ENCODE data around the gene CEP89.
"Not testable (repeated sequence)": the region's sequence is repeated elsewhere in the genome, so short reads cannot be mapped to it uniquely, and the experiment has no call there.

CEP89 gene

GRCh38 chr19:32941273-32941672, 30.5 kb downstream of the CEP89 start:
- not testable (repeated sequence) for H3K9me3 ChIP-seq (ENCODE audit: control insufficient read depth, insufficient read depth, low read length); H3K9ac ChIP-seq (ENCODE audit: low read depth, low read length)

GRCh38 chr19:32936065-32936464, 35.7 kb downstream of the CEP89 start:
- Histone ChIP-seq H3K36me3 (ENCODE audit: control insufficient read depth, insufficient read depth, low read length) (no peaks in the 10 kb centered on the region), H3K9me3 (ENCODE audit: control insufficient read depth, insufficient read depth, low read length) (no peaks in the 10 kb centered on the region)

More at GRCh38 chr19:32941273-32941672, 30.5 kb downstream of the CEP89 start:
- H3K4me3 ChIP-seq (ENCODE audit: low read depth, low read length); H3K36me3 ChIP-seq (ENCODE audit: control insufficient read depth, insufficient read depth, low read length); H3K4me1 ChIP-seq (ENCODE audit: control insufficient read depth, insufficient read depth, low read length); H3K27me3 ChIP-seq (ENCODE audit: control insufficient read depth, insufficient read depth, low read length): not testable (repeated sequence)

GRCh38 chr19:32935629-32936028, 36.1 kb downstream of the CEP89 start:
- no peaks in the 10 kb centered on the region for H3K27me3 ChIP-seq (ENCODE audit: control insufficient read depth, insufficient read depth, low read length)
- H3K36me3 ChIP-seq (ENCODE audit: control insufficient read depth, insufficient read depth, low read length), result no peaks in the 10 kb centered on the region
- no peak overlapping the region for H3K4me3 ChIP-seq (ENCODE audit: low read depth, low read length)
- no peaks in the 10 kb centered on the region for H3K9me3 ChIP-seq (ENCODE audit: control insufficient read depth, insufficient read depth, low read length)
- no peaks in the 10 kb centered on the region for H3K4me1 ChIP-seq (ENCODE audit: control insufficient read depth, insufficient read depth, low read length)
- H3K9ac ChIP-seq (ENCODE audit: low read depth, low read length), result no peak overlapping the region

More at GRCh38 chr19:32936065-32936464, 35.7 kb downstream of the CEP89 start:
- H3K4me1 ChIP-seq (ENCODE audit: control insufficient read depth, insufficient read depth, low read length), result no peaks in the 10 kb centered on the region
- no peak overlapping the region for H3K9ac ChIP-seq (ENCODE audit: low read depth, low read length)
- no peaks in the 10 kb centered on the region for H3K27me3 ChIP-seq (ENCODE audit: control insufficient read depth, insufficient read depth, low read length)
- H3K4me3 ChIP-seq (ENCODE audit: low read depth, low read length), result no peak overlapping the region

GRCh38 chr19:32933571-32933970, 38.2 kb downstream of the CEP89 start:
- no peak overlapping the region for H3K9ac ChIP-seq (ENCODE audit: low read depth, low read length)
- H3K4me3 ChIP-seq (ENCODE audit: low read depth, low read length), result no peak overlapping the region
- H3K27me3 ChIP-seq (ENCODE audit: control insufficient read depth, insufficient read depth, low read length), result no peaks in the 10 kb centered on the region
- H3K4me1 ChIP-seq (ENCODE audit: control insufficient read depth, insufficient read depth, low read length), result no peaks in the 10 kb centered on the region
- peaks cover 2% of the 10 kb centered on the region for H3K36me3 ChIP-seq (ENCODE audit: control insufficient read depth, insufficient read depth, low read length)
- no peaks in the 10 kb centered on the region for H3K9me3 ChIP-seq (ENCODE audit: control insufficient read depth, insufficient read depth, low read length)

- Histone ChIP-seq H3K36me3 (ENCODE audit: control insufficient read depth, insufficient read depth, low read length) (peaks cover 2% of the 10 kb centered on the region), H3K27me3 (ENCODE audit: control insufficient read depth, insufficient read depth, low read length) (no peaks in the 10 kb centered on the region), H3K9ac (ENCODE audit: low read depth, low read length) (no peak overlapping the region), H3K4me1 (ENCODE audit: control insufficient read depth, insufficient read depth, low read length) (no peaks in the 10 kb centered on the region), H3K9me3 (ENCODE audit: control insufficient read depth, insufficient read depth, low read length) (no peaks in the 10 kb centered on the region), H3K4me3 (ENCODE audit: low read depth, low read length) (no peak overlapping the region)
Observed at GRCh38 chr19:32930567-32930966, 41.2 kb downstream of the CEP89 start.

GRCh38 chr19:32928806-32929205, 43.0 kb downstream of the CEP89 start:
- Histone ChIP-seq H3K9ac (ENCODE audit: low read depth, low read length) (no peak overlapping the region), H3K36me3 (ENCODE audit: control insufficient read depth, insufficient read depth, low read length) (peaks cover 2% of the 10 kb centered on the region), H3K4me3 (ENCODE audit: low read depth, low read length) (no peak overlapping the region), H3K27me3 (ENCODE audit: control insufficient read depth, insufficient read depth, low read length) (no peaks in the 10 kb centered on the region), H3K9me3 (ENCODE audit: control insufficient read depth, insufficient read depth, low read length) (no peaks in the 10 kb centered on the region), H3K4me1 (ENCODE audit: control insufficient read depth, insufficient read depth, low read length) (no peaks in the 10 kb centered on the region)

- Histone ChIP-seq H3K4me1 (ENCODE audit: control insufficient read depth, insufficient read depth, low read length) (no peaks in the 10 kb centered on the region), H3K9me3 (ENCODE audit: control insufficient read depth, insufficient read depth, low read length) (no peaks in the 10 kb centered on the region), H3K4me3 (ENCODE audit: low read depth, low read length) (no peak overlapping the region), H3K27me3 (ENCODE audit: control insufficient read depth, insufficient read depth, low read length) (no peaks in the 10 kb centered on the region), H3K36me3 (ENCODE audit: control insufficient read depth, insufficient read depth, low read length) (peaks cover 6% of the 10 kb centered on the region), H3K9ac (ENCODE audit: low read depth, low read length) (no peak overlapping the region)
Observed at GRCh38 chr19:32924200-32924599, 47.6 kb downstream of the CEP89 start.

- Histone ChIP-seq H3K4me3 (ENCODE audit: low read depth, low read length) (no peak overlapping the region), H3K4me1 (ENCODE audit: control insufficient read depth, insufficient read depth, low read length) (peaks cover 12% of the 10 kb centered on the region), H3K9ac (ENCODE audit: low read depth, low read length) (no peak overlapping the region), H3K36me3 (ENCODE audit: control insufficient read depth, insufficient read depth, low read length) (peaks cover 6% of the 10 kb centered on the region), H3K9me3 (ENCODE audit: control insufficient read depth, insufficient read depth, low read length) (no peaks in the 10 kb centered on the region), H3K27me3 (ENCODE audit: control insufficient read depth, insufficient read depth, low read length) (no peaks in the 10 kb centered on the region)
Observed at GRCh38 chr19:32921624-32922023, 50.1 kb downstream of the CEP89 start.

GRCh38 chr19:32919365-32919764, 52.4 kb downstream of the CEP89 start:
- Histone ChIP-seq H3K4me1 (ENCODE audit: control insufficient read depth, insufficient read depth, low read length) (peaks cover 12% of the 10 kb centered on the region), H3K27me3 (ENCODE audit: control insufficient read depth, insufficient read depth, low read length) (no peaks in the 10 kb centered on the region), H3K36me3 (ENCODE audit: control insufficient read depth, insufficient read depth, low read length) (peaks cover 6% of the 10 kb centered on the region), H3K4me3 (ENCODE audit: low read depth, low read length) (no peak overlapping the region), H3K9ac (ENCODE audit: low read depth, low read length) (peak overlapping the region; percentile 65), H3K9me3 (ENCODE audit: control insufficient read depth, insufficient read depth, low read length) (no peaks in the 10 kb centered on the region)

- peaks cover 12% of the 10 kb centered on the region for H3K4me1 ChIP-seq (ENCODE audit: control insufficient read depth, insufficient read depth, low read length)
- H3K27me3 ChIP-seq (ENCODE audit: control insufficient read depth, insufficient read depth, low read length), result no peaks in the 10 kb centered on the region
- no peak overlapping the region for H3K9ac ChIP-seq (ENCODE audit: low read depth, low read length)
- H3K4me3 ChIP-seq (ENCODE audit: low read depth, low read length), result no peak overlapping the region
- peaks cover 3% of the 10 kb centered on the region for H3K36me3 ChIP-seq (ENCODE audit: control insufficient read depth, insufficient read depth, low read length)
- H3K9me3 ChIP-seq (ENCODE audit: control insufficient read depth, insufficient read depth, low read length), result no peaks in the 10 kb centered on the region
Observed at GRCh38 chr19:32917616-32917996, 54.2 kb downstream of the CEP89 start.

GRCh38 chr19:32916969-32917615, 54.7 kb downstream of the CEP89 start:
- Histone ChIP-seq H3K27me3 (ENCODE audit: control insufficient read depth, insufficient read depth, low read length) (no peaks in the 10 kb centered on the region), H3K36me3 (ENCODE audit: control insufficient read depth, insufficient read depth, low read length) (peaks cover 3% of the 10 kb centered on the region), H3K4me1 (ENCODE audit: control insufficient read depth, insufficient read depth, low read length) (peaks cover 12% of the 10 kb centered on the region), H3K9ac (ENCODE audit: low read depth, low read length) (no peak overlapping the region), H3K9me3 (ENCODE audit: control insufficient read depth, insufficient read depth, low read length) (no peaks in the 10 kb centered on the region), H3K4me3 (ENCODE audit: low read depth, low read length) (no peak overlapping the region)

GRCh38 chr19:32914879-32915660, 56.7 kb downstream of the CEP89 start:
- Histone ChIP-seq H3K27me3 (ENCODE audit: control insufficient read depth, insufficient read depth, low read length) (no peaks in the 10 kb centered on the region), H3K9ac (ENCODE audit: low read depth, low read length) (no peak overlapping the region), H3K9me3 (ENCODE audit: control insufficient read depth, insufficient read depth, low read length) (no peaks in the 10 kb centered on the region), H3K4me3 (ENCODE audit: low read depth, low read length) (no peak overlapping the region), H3K4me1 (ENCODE audit: control insufficient read depth, insufficient read depth, low read length) (peaks cover 12% of the 10 kb centered on the region), H3K36me3 (ENCODE audit: control insufficient read depth, insufficient read depth, low read length) (no peaks in the 10 kb centered on the region)
